Loucy (cell line): ENCODE results near the gene RAF1.

Experiments used
- H2AFZ ChIP-seq: fragments of 200-600 bp; sonication (generic); 2 replicates; pipeline ENCODE4 v1.6.0; 2016; ENCODE audit warnings: antibody characterized with exemption, mild to moderate bottlenecking, low read length, moderate library complexity
- H3F3A ChIP-seq: fragments of 200-600 bp; 2 replicates; pipeline ENCODE4 v1.6.0; 2016; ENCODE audit warnings: antibody characterized with exemption, low read depth, mild to moderate bottlenecking
- H3K27me3 ChIP-seq: fragments of 200-600 bp; sonication (generic); 2 replicates; pipeline ENCODE4 v1.6.1; 2014; ENCODE audit warnings: low read length, mild to moderate bottlenecking; ENCODE audit not compliant: insufficient read depth, poor library complexity, severe bottlenecking
- H3K36me3 ChIP-seq: fragments of 200-600 bp; sonication (generic); 2 replicates; pipeline ENCODE4 v1.6.1; 2016; ENCODE audit warnings: low read length; ENCODE audit not compliant: insufficient read depth
- H3K4me1 ChIP-seq: fragments of 200-600 bp; sonication (generic); 2 replicates; pipeline ENCODE4 v1.5.1; 2014; ENCODE audit warnings: low read length, mild to moderate bottlenecking; ENCODE audit not compliant: insufficient read depth, poor library complexity, severe bottlenecking
- H3K4me2 ChIP-seq: fragments of 200-600 bp; sonication (generic); 2 replicates; pipeline ENCODE4 v1.6.0; 2014; ENCODE audit warnings: antibody characterized with exemption, low read length, low read depth, mild to moderate bottlenecking; ENCODE audit not compliant: poor library complexity, severe bottlenecking
- H3K4me3 ChIP-seq: fragments of 200-600 bp; sonication (generic); 2 replicates; pipeline ENCODE4 v1.5.1; 2014; ENCODE audit warnings: low read length, mild to moderate bottlenecking, mixed read lengths; ENCODE audit not compliant: poor library complexity, severe bottlenecking
- H3K79me2 ChIP-seq: fragments of 200-600 bp; sonication (generic); 2 replicates; pipeline ENCODE4 v1.6.1; 2014; ENCODE audit warnings: low read length; ENCODE audit not compliant: insufficient read depth
- H3K9ac ChIP-seq: fragments of 200-600 bp; sonication (generic); 2 replicates; pipeline ENCODE4 v1.6.0; 2014; ENCODE audit warnings: mild to moderate bottlenecking, low read depth, low read length, moderate library complexity; ENCODE audit not compliant: poor library complexity, severe bottlenecking
- H3K9me2 ChIP-seq: fragments of 200-600 bp; sonication (generic); replicated peaks from 2 replicates; pipeline ENCODE4 v1.6.1; 2016; ENCODE audit warnings: low read depth, low read length, mixed read lengths
- H3K9me3 ChIP-seq: fragments of 200-600 bp; sonication (generic); 2 replicates; pipeline ENCODE4 v1.6.1; 2014; ENCODE audit warnings: mild to moderate bottlenecking, antibody characterized with exemption, low read length, low read depth; ENCODE audit not compliant: insufficient read depth
- H4K20me1 ChIP-seq: fragments of 200-600 bp; sonication (generic); 2 replicates; pipeline ENCODE4 v1.6.0; 2014; ENCODE audit warnings: antibody characterized with exemption, low read length, mild to moderate bottlenecking; ENCODE audit not compliant: insufficient read depth, poor library complexity, severe bottlenecking
- EZH2phosphoT487 ChIP-seq: fragments of 200-600 bp; IDR thresholded peaks from 2 replicates; pipeline ENCODE4 v1.6.1; 2018; ENCODE audit warnings: antibody characterized with exemption, mild to moderate bottlenecking, moderate library complexity, borderline replicate concordance
- TF ChIP-seq, protein P1 (sequence below): fragments of 200-600 bp; sonication (generic); conservative IDR thresholded peaks from 2 replicates; pipeline ENCODE4 v1.5.1; 2014; ENCODE audit warnings: mild to moderate bottlenecking, antibody characterized with exemption, low read length

Gene RAF1

DNA sequence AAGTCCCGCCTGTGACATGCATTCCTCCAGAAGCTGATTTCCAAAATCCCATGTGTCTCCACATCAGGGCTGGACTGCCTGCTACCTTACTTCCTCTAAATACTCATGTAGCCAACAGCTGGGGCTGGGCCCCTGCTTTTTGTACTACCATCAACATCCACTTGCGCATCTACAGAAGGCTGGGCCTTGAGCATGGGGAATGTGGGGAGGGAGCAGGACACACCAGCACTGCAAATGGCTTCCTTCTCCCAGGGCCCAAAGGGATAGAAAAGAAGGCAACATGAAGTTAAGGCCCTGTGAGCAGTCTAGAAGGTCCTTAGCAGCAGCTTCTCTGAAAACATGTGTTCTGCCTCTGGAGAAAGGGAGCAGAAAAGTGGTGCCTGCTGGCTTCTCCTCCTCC, 79.8 kb downstream of the RAF1 start:
- no peak overlapping the region for H3K4me3 ChIP-seq
- no peak overlapping the region for H2AFZ ChIP-seq
- no peaks in the 10 kb centered on the region for H3K9me2 ChIP-seq
- H3F3A ChIP-seq = no peaks in the 10 kb centered on the region
- no peak overlapping the region for H3K9ac ChIP-seq
- no peak overlapping the region for H3K4me2 ChIP-seq
- H4K20me1 ChIP-seq = no peaks in the 10 kb centered on the region
- TF ChIP-seq, protein P1, sequence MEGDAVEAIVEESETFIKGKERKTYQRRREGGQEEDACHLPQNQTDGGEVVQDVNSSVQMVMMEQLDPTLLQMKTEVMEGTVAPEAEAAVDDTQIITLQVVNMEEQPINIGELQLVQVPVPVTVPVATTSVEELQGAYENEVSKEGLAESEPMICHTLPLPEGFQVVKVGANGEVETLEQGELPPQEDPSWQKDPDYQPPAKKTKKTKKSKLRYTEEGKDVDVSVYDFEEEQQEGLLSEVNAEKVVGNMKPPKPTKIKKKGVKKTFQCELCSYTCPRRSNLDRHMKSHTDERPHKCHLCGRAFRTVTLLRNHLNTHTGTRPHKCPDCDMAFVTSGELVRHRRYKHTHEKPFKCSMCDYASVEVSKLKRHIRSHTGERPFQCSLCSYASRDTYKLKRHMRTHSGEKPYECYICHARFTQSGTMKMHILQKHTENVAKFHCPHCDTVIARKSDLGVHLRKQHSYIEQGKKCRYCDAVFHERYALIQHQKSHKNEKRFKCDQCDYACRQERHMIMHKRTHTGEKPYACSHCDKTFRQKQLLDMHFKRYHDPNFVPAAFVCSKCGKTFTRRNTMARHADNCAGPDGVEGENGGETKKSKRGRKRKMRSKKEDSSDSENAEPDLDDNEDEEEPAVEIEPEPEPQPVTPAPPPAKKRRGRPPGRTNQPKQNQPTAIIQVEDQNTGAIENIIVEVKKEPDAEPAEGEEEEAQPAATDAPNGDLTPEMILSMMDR = no peak
- TF ChIP-seq EZH2phosphoT487 = no peak
- H3K4me1 ChIP-seq = no peaks in the 10 kb centered on the region
- H3K79me2 ChIP-seq = no peaks in the 10 kb centered on the region
- no peaks in the 10 kb centered on the region for H3K9me3 ChIP-seq
- peaks cover 94% of the 10 kb centered on the region for H3K36me3 ChIP-seq
- H3K27me3 ChIP-seq = no peaks in the 10 kb centered on the region

DNA sequence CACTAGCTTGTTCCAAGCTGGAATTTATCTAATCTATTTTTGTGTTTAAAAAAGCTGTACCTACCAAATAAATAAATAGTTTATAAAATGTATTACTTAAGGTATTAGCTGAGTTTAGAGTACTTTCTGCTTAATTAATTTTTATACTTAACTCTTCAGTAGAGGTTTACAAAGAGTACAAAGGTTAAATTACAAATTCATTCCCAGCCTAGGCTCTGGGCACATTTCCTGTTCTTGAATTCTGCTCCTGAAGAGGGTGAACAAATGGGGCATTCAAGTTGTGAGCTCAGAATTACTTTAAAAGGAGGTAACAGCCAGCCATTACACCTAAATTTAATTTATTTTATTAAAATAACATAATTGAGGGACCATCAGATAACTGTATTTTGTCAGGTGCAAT, 80.6 kb downstream of the RAF1 start:
- Histone ChIP-seq H3K9me2 (no peaks in the 10 kb centered on the region), H3F3A (no peaks in the 10 kb centered on the region), H3K9me3 (no peaks in the 10 kb centered on the region), H3K4me2 (no peak overlapping the region), H4K20me1 (no peaks in the 10 kb centered on the region), H2AFZ (no peak overlapping the region), H3K79me2 (no peaks in the 10 kb centered on the region), H3K4me3 (no peak overlapping the region), H3K9ac (no peak overlapping the region), H3K4me1 (no peaks in the 10 kb centered on the region), H3K27me3 (no peaks in the 10 kb centered on the region), H3K36me3 (peaks cover 94% of the 10 kb centered on the region)
- TF ChIP-seq, protein P1 = no peak
- no peak for TF ChIP-seq EZH2phosphoT487

DNA sequence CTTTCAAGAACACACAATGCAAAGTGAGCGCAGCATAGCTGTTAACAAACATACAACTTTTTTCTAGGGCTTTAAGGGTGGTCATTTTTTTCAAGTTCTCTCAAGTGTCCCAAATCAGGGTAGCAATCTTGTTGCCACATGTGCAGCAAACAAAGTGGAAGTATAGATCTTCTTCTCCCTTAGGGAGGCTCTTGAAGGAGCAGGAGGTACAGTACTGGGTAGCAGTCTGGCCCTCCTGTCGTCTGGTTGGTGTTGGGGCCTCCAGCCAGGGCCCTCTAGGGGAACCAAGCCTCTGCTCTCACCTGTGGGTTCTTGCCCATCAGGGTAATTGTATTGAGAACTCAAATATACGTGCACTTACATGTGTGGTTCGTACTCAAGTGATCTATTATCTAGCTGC, 81.2 kb downstream of the RAF1 start:
- Histone ChIP-seq H4K20me1 (no peaks in the 10 kb centered on the region), H3K79me2 (no peaks in the 10 kb centered on the region), H3K9ac (no peak overlapping the region), H3K27me3 (no peaks in the 10 kb centered on the region), H3K4me1 (no peaks in the 10 kb centered on the region), H3F3A (no peaks in the 10 kb centered on the region), H2AFZ (no peak overlapping the region), H3K4me3 (no peak overlapping the region), H3K4me2 (no peak overlapping the region), H3K9me2 (no peaks in the 10 kb centered on the region), H3K9me3 (no peaks in the 10 kb centered on the region), H3K36me3 (peaks cover 94% of the 10 kb centered on the region)
- TF ChIP-seq, protein P1 = no peak
- no peak for TF ChIP-seq EZH2phosphoT487
